HepG2 (cell line): Measurements from ENCODE around the gene CHST11. TPM values are rescaled to one million over a fixed set of nuclear protein-coding genes. Genes with fewer than 3 reads are reported as not detected.

Experiments used
- ATAC-seq: fragments of 200-7000 bp; cut with Tn5 transposase; 3 replicates; pipeline ENCODE4 v1.9.1; 2020; ENCODE audit warnings: mild to moderate bottlenecking, moderate library complexity
- BruUV-seq: library from RNA; stranded (reverse); fragments of 400-500 nt; replicated peaks from 2 replicates; lab custom pipeline; 2021; lab: Mats Ljungman, UMichigan
- CTCF ChIA-PET: fragments of 300-600 bp; formaldehyde crosslinking; extraction: SDS; loops from one replicate; lab custom pipeline; 2021; ENCODE audit warnings: low total read pairs, inconsistent platforms, low intra/inter-chr PET ratio; lab: Yijun Ruan, JAX
- POLR2A ChIA-PET: fragments of 350-600 bp; sonication (Branson Sonifier 250); formaldehyde crosslinking; loops from one replicate; lab custom pipeline; 2020; ENCODE audit warnings: antibody characterized with exemption, inconsistent platforms; lab: Yijun Ruan, JAX
- DNase-seq: peaks from one replicate; pipeline ENCODE4 v3.0.0-alpha.2; 2015; ENCODE audit warnings: low spot score
- FAIRE-seq: peaks from 3 replicates; lab custom pipeline; 2011; peaks lifted over from hg19 to GRCh38; lab: Jason Lieb, UNC
- H2AFZ ChIP-seq: one replicate; pipeline ENCODE4 v1.6.1; 2011; ENCODE audit warnings: low read length, inconsistent platforms
- H3K27ac ChIP-seq: fragments of 300-600 bp; 3 replicates; pipeline ENCODE4 v1.8.0; 2011; ENCODE audit warnings: mixed run types, mild to moderate bottlenecking, mixed read lengths, low read length, inconsistent platforms; ENCODE audit not compliant: insufficient read depth; ENCODE audit errors: extremely low read length
- H3K27me3 ChIP-seq, 2 experiments: fragments of 200-600 bp in 1 of 2; 2 replicates in 1 of 2; 3 replicates in 1 of 2; pipeline versions ENCODE4 v1.6.0 to v1.8.0; 2011; ENCODE audit warnings: low read length in 2 of 2, mild to moderate bottlenecking in 2 of 2, moderate library complexity in 2 of 2, inconsistent platforms in 1 of 2; ENCODE audit not compliant: insufficient read depth in 2 of 2, control insufficient read depth in 1 of 2
- H3K36me3 ChIP-seq, 2 experiments: fragments of 200-600 bp in 1 of 2; replicated peaks in 1 of 2; 2 replicates in 1 of 2; 3 replicates in 1 of 2; pipeline versions ENCODE4 v1.5.1 to v1.8.0; 2011; ENCODE audit warnings: low read length in 2 of 2, inconsistent platforms in 1 of 2; ENCODE audit not compliant: insufficient read depth in 2 of 2, control insufficient read depth in 1 of 2
- H3K4me1 ChIP-seq: 2 replicates; pipeline ENCODE4 v1.5.1; 2012; ENCODE audit warnings: low read length, inconsistent platforms; ENCODE audit not compliant: insufficient read depth
- H3K4me2 ChIP-seq: 2 replicates; pipeline ENCODE4 v1.6.0; 2011; ENCODE audit warnings: low read depth, low read length, inconsistent platforms
- H3K4me3 ChIP-seq, 3 experiments: fragments of 200-600 bp in 1 of 3; sonication (generic), shearing (Covaris generic) in 1 of 3; replicated peaks in 1 of 3; 2 replicates each; pipeline ENCODE4 v1.5.1; 2011 to 2016; ENCODE audit warnings: low read length in 3 of 3, inconsistent platforms in 2 of 3, low read depth in 2 of 3, mild to moderate bottlenecking in 2 of 3, control low read depth in 1 of 3, mixed read lengths in 1 of 3; ENCODE audit not compliant: insufficient read depth in 1 of 3
- H3K79me2 ChIP-seq: one replicate; pipeline ENCODE4 v1.6.1; 2011; ENCODE audit warnings: low read length, inconsistent platforms; ENCODE audit not compliant: insufficient read depth
- H3K9ac ChIP-seq: 2 replicates; pipeline ENCODE4 v1.6.0; 2011; ENCODE audit warnings: mild to moderate bottlenecking, low read depth, low read length, inconsistent platforms; ENCODE audit not compliant: insufficient read depth
- H3K9me3 ChIP-seq: 2 replicates; pipeline ENCODE4 v1.5.1; 2012; ENCODE audit warnings: mild to moderate bottlenecking, low read length
- H4K20me1 ChIP-seq: 2 replicates; pipeline ENCODE4 v1.6.0; 2011; ENCODE audit warnings: inconsistent platforms, mild to moderate bottlenecking, low read length, moderate library complexity; ENCODE audit not compliant: insufficient read depth
- ESRRA ChIP-seq: sonication (generic); formaldehyde crosslinking; IDR thresholded peaks from 2 replicates; pipeline ENCODE4 v1.5.1; 2020; ENCODE audit warnings: mild to moderate bottlenecking, low read depth, missing genetic modification reagents
- HNF4G ChIP-seq, 2 experiments: sonication (generic) in 1 of 2; formaldehyde crosslinking in 1 of 2; IDR thresholded peaks; 2 replicates each; pipeline versions ENCODE4 v1.4.0 to v1.6.1; 2011 to 2020; ENCODE audit warnings: borderline replicate concordance in 2 of 2, low read depth in 2 of 2, mild to moderate bottlenecking in 2 of 2, low read length in 1 of 2, missing genetic modification reagents in 1 of 2, moderate library complexity in 1 of 2
- SMYD3 ChIP-seq: sonication (generic); formaldehyde crosslinking; IDR thresholded peaks from 2 replicates; pipeline ENCODE4 v1.8.1; 2023; ENCODE audit warnings: mild to moderate bottlenecking, missing genetic modification reagents
- ZNF558 ChIP-seq: sonication (generic); formaldehyde crosslinking; IDR thresholded peaks from 2 replicates; pipeline ENCODE4 v1.9.0; 2022; ENCODE audit warnings: mild to moderate bottlenecking, missing genetic modification reagents, borderline replicate concordance
- WGBS: methylation state at CpG from one replicate; pipeline ENCODE4 v1.1.6; 2017; ENCODE audit warnings: low lambda C conversion rate; 5-methylcytosine and 5-hydroxymethylcytosine counted together
- in situ Hi-C: cut with HindIII; loops from 2 replicates; pipeline ENCODE4 v1.10.0; 2017; ENCODE audit warnings: low pct_unique_long_range_greater_than_20kb; ENCODE audit not compliant: extremely low pct_ligation_motif_present
- intact Hi-C: fragments of 100-400 bp; cut with micrococcal nuclease; formaldehyde crosslinking; loops from one replicate; pipeline ENCODE4 v1.10.0; 2022; ENCODE audit not compliant: unreplicated experiment
- polyA plus RNA-seq, 8 experiments: library from polyadenylated mRNA; depleted of rRNA in 3 of 8; stranded (reverse) in 7 of 8; unstranded in 1 of 8; fragments of >200 nt; fragmentation: Illumina TruSeq in 4 of 8; extraction: Trizol in 4 of 8; gene quantifications; 2 replicates each; pipeline versions ENCODE4 v1.2.1 to v1.2.3, GENCODE V29; 2011 to 2016; ENCODE audit warnings: low read depth in 4 of 8, missing spikeins in 1 of 8, mixed read lengths in 1 of 8; ENCODE audit not compliant: insufficient read depth in 1 of 8
- total RNA-seq, 5 experiments: library from RNA; depleted of rRNA; stranded (reverse); fragments of >200 nt; fragmentation: Illumina TruSeq; extraction: Trizol; gene quantifications; 2 replicates each; pipeline ENCODE4 v1.2.3, GENCODE V29; 2016; ENCODE audit warnings: low read depth in 1 of 5
- TF ChIP-seq, protein P1 (sequence below): IDR thresholded peaks from 2 replicates; pipeline ENCODE4 v1.6.1; 2016; ENCODE audit warnings: low read depth, missing genetic modification reagents, missing compliant biosample characterization

Gene CHST11
- total and polyA plus RNA-seq, 2 of the 13 experiments (the other 11 are each of a cell fraction or from before 2014, with no cell fraction given) = 0.15 TPM; not detected in 1

DNA sequence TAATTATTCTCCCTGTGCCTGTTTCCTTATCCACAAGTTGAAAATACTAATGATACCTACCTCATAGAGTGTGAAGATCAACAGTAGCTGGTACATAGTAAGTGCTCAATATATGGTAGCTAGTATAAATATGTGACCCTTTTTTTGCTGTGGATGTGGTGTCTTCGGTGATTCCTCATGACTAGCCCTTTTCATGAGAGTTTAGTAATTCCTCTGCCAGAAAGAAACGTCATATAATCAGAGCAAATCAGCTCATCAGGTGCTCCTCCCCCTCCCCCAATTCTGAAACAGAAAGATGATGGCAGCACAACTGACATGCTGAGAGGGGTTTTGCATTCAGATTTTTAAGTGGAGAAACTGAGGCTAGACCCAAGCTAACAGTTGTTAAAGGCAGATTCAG is 290.6 kb downstream of the CHST11 start:
- H3K9me3 ChIP-seq = no peaks in the 10 kb centered on the region
- no peak for FAIRE-seq
- H3K27ac ChIP-seq = no peak overlapping the region
- no peak overlapping the region for H3K9ac ChIP-seq
- no TSS peak for BruUV-seq
- in situ Hi-C loops (no loop called here), intact Hi-C loops (no loop called here)
- no peak for DNase-seq
- no peaks in the 10 kb centered on the region for H3K4me1 ChIP-seq
- H3K4me3 ChIP-seq = no peak overlapping the region
- CTCF ChIA-PET = no interaction called here
- no peaks in the 10 kb centered on the region for H4K20me1 ChIP-seq
- peaks cover 1 to 35% of the 10 kb centered on the region in 2 experiments; a peak in 2 of 5 replicates for H3K27me3 ChIP-seq
- no peak for ATAC-seq
- WGBS = 4% methylated on average over 2 of the region's 2 CpGs
- H3K4me2 ChIP-seq = no peak overlapping the region
- POLR2A ChIA-PET = no interaction called here
- no peak overlapping the region for H2AFZ ChIP-seq
- TF ChIP-seq, protein P1, sequence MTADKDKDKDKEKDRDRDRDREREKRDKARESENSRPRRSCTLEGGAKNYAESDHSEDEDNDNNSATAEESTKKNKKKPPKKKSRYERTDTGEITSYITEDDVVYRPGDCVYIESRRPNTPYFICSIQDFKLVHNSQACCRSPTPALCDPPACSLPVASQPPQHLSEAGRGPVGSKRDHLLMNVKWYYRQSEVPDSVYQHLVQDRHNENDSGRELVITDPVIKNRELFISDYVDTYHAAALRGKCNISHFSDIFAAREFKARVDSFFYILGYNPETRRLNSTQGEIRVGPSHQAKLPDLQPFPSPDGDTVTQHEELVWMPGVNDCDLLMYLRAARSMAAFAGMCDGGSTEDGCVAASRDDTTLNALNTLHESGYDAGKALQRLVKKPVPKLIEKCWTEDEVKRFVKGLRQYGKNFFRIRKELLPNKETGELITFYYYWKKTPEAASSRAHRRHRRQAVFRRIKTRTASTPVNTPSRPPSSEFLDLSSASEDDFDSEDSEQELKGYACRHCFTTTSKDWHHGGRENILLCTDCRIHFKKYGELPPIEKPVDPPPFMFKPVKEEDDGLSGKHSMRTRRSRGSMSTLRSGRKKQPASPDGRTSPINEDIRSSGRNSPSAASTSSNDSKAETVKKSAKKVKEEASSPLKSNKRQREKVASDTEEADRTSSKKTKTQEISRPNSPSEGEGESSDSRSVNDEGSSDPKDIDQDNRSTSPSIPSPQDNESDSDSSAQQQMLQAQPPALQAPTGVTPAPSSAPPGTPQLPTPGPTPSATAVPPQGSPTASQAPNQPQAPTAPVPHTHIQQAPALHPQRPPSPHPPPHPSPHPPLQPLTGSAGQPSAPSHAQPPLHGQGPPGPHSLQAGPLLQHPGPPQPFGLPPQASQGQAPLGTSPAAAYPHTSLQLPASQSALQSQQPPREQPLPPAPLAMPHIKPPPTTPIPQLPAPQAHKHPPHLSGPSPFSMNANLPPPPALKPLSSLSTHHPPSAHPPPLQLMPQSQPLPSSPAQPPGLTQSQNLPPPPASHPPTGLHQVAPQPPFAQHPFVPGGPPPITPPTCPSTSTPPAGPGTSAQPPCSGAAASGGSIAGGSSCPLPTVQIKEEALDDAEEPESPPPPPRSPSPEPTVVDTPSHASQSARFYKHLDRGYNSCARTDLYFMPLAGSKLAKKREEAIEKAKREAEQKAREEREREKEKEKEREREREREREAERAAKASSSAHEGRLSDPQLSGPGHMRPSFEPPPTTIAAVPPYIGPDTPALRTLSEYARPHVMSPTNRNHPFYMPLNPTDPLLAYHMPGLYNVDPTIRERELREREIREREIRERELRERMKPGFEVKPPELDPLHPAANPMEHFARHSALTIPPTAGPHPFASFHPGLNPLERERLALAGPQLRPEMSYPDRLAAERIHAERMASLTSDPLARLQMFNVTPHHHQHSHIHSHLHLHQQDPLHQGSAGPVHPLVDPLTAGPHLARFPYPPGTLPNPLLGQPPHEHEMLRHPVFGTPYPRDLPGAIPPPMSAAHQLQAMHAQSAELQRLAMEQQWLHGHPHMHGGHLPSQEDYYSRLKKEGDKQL (CRISPR knock-in tag) = no peak
- TF ChIP-seq SMYD3 (CRISPR knock-in tag) (no peak), ZNF558 (CRISPR knock-in tag) (no peak), HNF4G (IDR thresholded peaks at IDR 0.05; ENCODE audit: borderline replicate concordance, low read depth, low read length) (no peak), HNF4G (CRISPR knock-in tag; IDR thresholded peaks at IDR 0.05; ENCODE audit: borderline replicate concordance, low read depth) (no peak), ESRRA (CRISPR knock-in tag) (no peak)
- H3K36me3 ChIP-seq = no peaks in the 10 kb centered on the region
- no peaks in the 10 kb centered on the region for H3K79me2 ChIP-seq
